Neural crest cell (in vitro differentiated cells): ENCODE results near the gene ICAM4. TPM values are rescaled to one million over a fixed set of nuclear protein-coding genes. Genes with fewer than 3 reads are reported as not detected.

Experiments
- DNase-seq: peaks from one replicate; pipeline ENCODE4 v3.0.0; 2021; ENCODE audit warnings: low read depth, mixed read lengths, low spot score
- H3K27ac Mint-ChIP-seq: one replicate; pipeline ENCODE4 v1.8.0; 2021; ENCODE audit warnings: mild to moderate bottlenecking, mixed read lengths; ENCODE audit not compliant: unreplicated experiment
- H3K27me3 Mint-ChIP-seq: 2 replicates; pipeline ENCODE4 v1.8.0; 2021; ENCODE audit warnings: low read depth, mild to moderate bottlenecking, mixed read lengths
- H3K36me3 Mint-ChIP-seq: 2 replicates; pipeline ENCODE4 v1.8.0; 2021; ENCODE audit warnings: low read depth, mild to moderate bottlenecking, mixed read lengths
- H3K4me1 Mint-ChIP-seq: 2 replicates; pipeline ENCODE4 v1.8.0; 2021; ENCODE audit warnings: mixed read lengths
- H3K4me3 Mint-ChIP-seq: one replicate; pipeline ENCODE4 v1.8.0; 2021; ENCODE audit warnings: mild to moderate bottlenecking, mixed read lengths
- H3K9me3 Mint-ChIP-seq: 2 replicates; pipeline ENCODE4 v1.8.0; 2021; ENCODE audit warnings: mixed read lengths
- CTCF ChIP-seq: fragments of 200-600 bp; sonication (generic); conservative IDR thresholded peaks from 2 replicates; pipeline ENCODE4 v1.5.0; 2021; ENCODE audit warnings: antibody characterized with exemption, mild to moderate bottlenecking
- total RNA-seq: library from RNA; stranded (reverse); gene quantifications from 2 replicates; pipeline ENCODE4 v1.2.1, GENCODE V29; 2021

Gene ICAM4
- total RNA-seq, 1 donor from 2014 or later = not detected

DNA sequence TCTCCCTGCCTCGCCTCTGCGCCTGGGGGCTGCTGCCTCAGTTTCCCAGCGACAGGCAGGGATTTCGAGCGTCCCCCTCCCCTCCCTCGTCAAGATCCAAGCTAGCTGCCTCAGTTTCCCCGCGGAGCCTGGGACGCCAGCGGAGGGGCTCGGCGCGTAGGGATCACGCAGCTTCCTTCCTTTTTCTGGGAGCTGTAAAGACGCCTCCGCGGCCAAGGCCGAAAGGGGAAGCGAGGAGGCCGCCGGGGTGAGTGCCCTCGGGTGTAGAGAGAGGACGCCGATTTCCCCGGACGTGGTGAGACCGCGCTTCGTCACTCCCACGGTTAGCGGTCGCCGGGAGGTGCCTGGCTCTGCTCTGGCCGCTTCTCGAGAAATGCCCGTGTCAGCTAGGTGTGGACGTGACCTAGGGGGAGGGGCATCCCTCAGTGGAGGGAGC lies 16.6 kb upstream of the ICAM4 start:
- no peak for TF ChIP-seq CTCF
- no peaks in the 10 kb centered on the region for H3K4me1 Mint-ChIP-seq
- H3K36me3 Mint-ChIP-seq = no peaks in the 10 kb centered on the region
- peaks cover 62% of the 10 kb centered on the region for H3K27me3 Mint-ChIP-seq
- H3K27ac Mint-ChIP-seq = no peak overlapping the region
- H3K4me3 Mint-ChIP-seq = no peak overlapping the region
- H3K9me3 Mint-ChIP-seq = no peaks in the 10 kb centered on the region
- DNase-seq = no peak

GRCh38 chr19:10270616-10271394 lies 15.9 kb upstream of the ICAM4 start, which contains the start of gene ICAM1:
Gene ICAM1 (plus strand): TSS chr19:10271120. CDS start chr19:10271160, 40 bp downstream.
- no peak within 1 kb of the TSS for H3K27ac Mint-ChIP-seq
- TF ChIP-seq CTCF = peak; percentile 23
- no peak for DNase-seq
- H3K4me3 Mint-ChIP-seq = no peak within 1 kb of the TSS
- no peaks in the 10 kb centered on the region for H3K4me1 Mint-ChIP-seq
- peaks cover 63% of the 10 kb centered on the region for H3K27me3 Mint-ChIP-seq
- H3K36me3 Mint-ChIP-seq = no peaks in the 10 kb centered on the region
- H3K9me3 Mint-ChIP-seq = no peaks in the 10 kb centered on the region

GRCh38 chr19:10271543-10272086 lies 15.1 kb upstream of the ICAM4 start:
- H3K36me3 Mint-ChIP-seq = no peaks in the 10 kb centered on the region
- peaks cover 63% of the 10 kb centered on the region for H3K27me3 Mint-ChIP-seq
- H3K4me3 Mint-ChIP-seq = no peak overlapping the region

DNA sequence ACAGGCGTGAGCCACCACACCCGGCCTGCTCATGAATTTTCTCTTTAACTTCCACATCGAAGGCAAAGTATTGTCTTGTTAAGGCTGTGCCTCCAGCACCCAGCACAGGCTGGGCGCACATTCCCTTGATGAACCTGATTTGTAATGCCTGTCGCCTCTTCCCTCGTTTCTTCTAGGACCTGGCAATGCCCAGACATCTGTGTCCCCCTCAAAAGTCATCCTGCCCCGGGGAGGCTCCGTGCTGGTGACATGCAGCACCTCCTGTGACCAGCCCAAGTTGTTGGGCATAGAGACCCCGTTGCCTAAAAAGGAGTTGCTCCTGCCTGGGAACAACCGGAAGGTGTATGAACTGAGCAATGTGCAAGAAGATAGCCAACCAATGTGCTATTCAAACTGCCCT lies 12.2 kb upstream of the ICAM4 start:
- Mint-ChIP-seq H3K27me3 (peaks cover 63% of the 10 kb centered on the region), H3K4me1 (no peaks in the 10 kb centered on the region), H3K27ac (no peak overlapping the region), H3K9me3 (no peaks in the 10 kb centered on the region), H3K4me3 (no peak overlapping the region), H3K36me3 (no peaks in the 10 kb centered on the region)
- TF ChIP-seq CTCF = no peak
- no peak for DNase-seq

More at GRCh38 chr19:10271543-10272086, 15.1 kb upstream of the ICAM4 start:
- TF ChIP-seq CTCF = no peak
- DNase-seq = no peak
- H3K27ac Mint-ChIP-seq = no peak overlapping the region
- no peaks in the 10 kb centered on the region for H3K9me3 Mint-ChIP-seq
- H3K4me1 Mint-ChIP-seq = no peaks in the 10 kb centered on the region

- DNase-seq = no peak
- H3K36me3 Mint-ChIP-seq = no peaks in the 10 kb centered on the region
- H3K4me3 Mint-ChIP-seq = no peak overlapping the region
- H3K4me1 Mint-ChIP-seq = no peaks in the 10 kb centered on the region
- no peaks in the 10 kb centered on the region for H3K9me3 Mint-ChIP-seq
- no peak for TF ChIP-seq CTCF
- peaks cover 38% of the 10 kb centered on the region for H3K27me3 Mint-ChIP-seq
- peak overlapping the region; percentile 6 for H3K27ac Mint-ChIP-seq
Observed at GRCh38 chr19:10277795-10278589, 8.8 kb upstream of the ICAM4 start.
